Measurements from ENCODE around the gene CPSF4L. TPM values are rescaled to one million over a fixed set of nuclear protein-coding genes. Genes with fewer than 3 reads are reported as not detected.

CPSF4L gene
- total RNA-seq, 1 donor from 2014 or later, result not detected

DNA sequence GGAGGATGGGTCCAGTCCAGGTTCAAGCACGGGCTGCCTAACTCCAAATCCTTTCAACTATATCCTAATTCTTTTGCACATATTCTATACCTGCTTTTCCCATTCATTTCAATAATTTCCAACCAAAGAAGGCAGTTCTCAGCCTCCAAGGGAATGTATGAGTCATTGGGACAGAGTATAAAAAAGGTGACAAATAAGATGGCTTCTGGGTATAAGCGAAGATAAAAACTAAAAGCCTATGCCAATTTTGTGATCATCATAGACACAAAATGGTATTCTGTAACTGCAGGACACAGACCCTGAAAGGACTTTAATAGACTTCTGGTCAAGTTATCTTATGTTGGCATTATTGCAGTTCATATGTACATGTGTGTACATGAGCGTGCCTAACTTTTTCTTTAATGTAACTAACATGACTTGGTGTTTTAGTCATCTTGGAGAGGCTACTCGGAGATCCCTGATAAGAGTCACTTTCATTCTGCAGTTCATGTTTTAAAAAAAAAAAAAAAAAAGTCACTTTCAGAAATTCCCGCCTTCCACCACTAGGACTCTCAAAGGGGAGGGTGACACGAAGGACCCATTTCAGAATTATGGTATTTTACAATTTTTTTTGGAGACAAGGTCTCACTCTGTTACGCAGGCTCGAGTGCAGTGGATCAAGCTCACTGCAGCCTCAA is 51.5 kb downstream of the CPSF4L start:
- intact Hi-C loops (cut with micrococcal nuclease), result loop anchor here (2.0 kb wide), 2 partner anchors 17 to 23 kb away; partner anchors contain the start of gene COG1
- Mint-ChIP-seq H3K27ac (peak overlapping the region; percentile 67), H3K4me3 (no peak overlapping the region), H3K4me1 (ENCODE audit: low read depth) (peaks cover 33% of the 10 kb centered on the region), H3K27me3 (ENCODE audit: insufficient read depth) (no peaks in the 10 kb centered on the region), H3K9me3 (no peaks in the 10 kb centered on the region), H3K36me3 (ENCODE audit: low read depth) (peaks cover 37% of the 10 kb centered on the region)
- DNase-seq (ENCODE audit: low spot score), result no peak

DNA sequence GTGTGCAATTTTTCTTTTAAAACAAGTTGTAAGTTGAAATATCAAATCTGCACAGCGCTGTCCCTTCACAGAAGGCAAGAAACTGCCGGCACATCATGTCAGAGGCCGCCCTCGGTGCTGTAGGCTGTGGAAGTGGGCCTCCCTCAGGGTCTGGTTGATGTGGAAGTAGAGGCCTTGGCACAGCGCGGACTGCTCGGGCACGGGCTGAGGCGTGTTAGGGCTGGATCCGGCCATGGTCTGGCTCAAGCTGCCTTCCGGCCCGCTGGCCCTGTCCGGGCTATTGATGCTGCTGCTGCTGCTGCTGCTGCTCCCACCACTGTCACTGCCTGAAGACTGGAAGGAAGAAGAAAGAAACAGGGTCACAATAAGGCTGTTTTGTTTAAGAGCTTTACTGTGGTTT is 52.2 kb downstream of the CPSF4L start:
- peaks cover 35% of the 10 kb centered on the region for H3K4me1 Mint-ChIP-seq (ENCODE audit: low read depth)
- no peaks in the 10 kb centered on the region for H3K27me3 Mint-ChIP-seq (ENCODE audit: insufficient read depth)
- DNase-seq (ENCODE audit: low spot score), result no peak
- peaks cover 37% of the 10 kb centered on the region for H3K36me3 Mint-ChIP-seq (ENCODE audit: low read depth)
- H3K27ac Mint-ChIP-seq, result no peak overlapping the region
- no peaks in the 10 kb centered on the region for H3K9me3 Mint-ChIP-seq
- no peak overlapping the region for H3K4me3 Mint-ChIP-seq
- intact Hi-C loops (cut with micrococcal nuclease), result no loop called here

DNA sequence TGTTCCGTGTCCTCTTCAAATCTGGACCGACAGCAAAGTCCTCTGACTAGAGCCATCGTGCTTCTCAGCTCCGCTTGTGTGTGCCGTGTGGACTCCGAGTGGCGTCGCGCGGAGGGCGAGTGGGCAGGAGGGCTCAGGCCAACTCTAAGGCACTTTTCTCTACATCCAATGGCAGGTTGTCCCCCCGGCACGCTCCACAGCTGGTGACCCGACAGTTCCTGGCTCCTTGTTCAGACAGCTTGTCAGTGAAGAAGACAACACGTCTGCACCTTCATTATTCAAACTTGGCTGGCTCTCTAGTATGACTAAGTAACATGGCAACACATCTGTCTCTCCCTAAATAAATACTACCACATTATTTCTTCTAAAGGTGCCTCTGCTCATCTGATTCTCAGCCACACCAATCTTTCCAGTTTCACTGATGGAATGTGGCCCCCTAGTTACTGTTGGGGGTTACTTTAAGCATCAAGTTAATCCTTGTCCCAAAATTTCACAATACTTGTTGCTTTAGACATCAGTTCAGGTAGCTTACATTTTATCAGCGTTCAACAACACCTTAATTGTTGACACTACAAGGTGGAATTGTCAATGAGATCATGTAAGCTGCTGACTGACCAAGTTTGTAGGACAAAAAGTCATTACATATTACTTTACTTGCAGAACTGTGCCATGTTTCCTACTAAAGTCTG is 53.4 kb downstream of the CPSF4L start:
- peak overlapping the region; percentile 1 for H3K27ac Mint-ChIP-seq
- DNase-seq (ENCODE audit: low spot score), result no peak
- H3K27me3 Mint-ChIP-seq (ENCODE audit: insufficient read depth), result no peaks in the 10 kb centered on the region
- intact Hi-C loops (cut with micrococcal nuclease), result no loop called here
- no peaks in the 10 kb centered on the region for H3K9me3 Mint-ChIP-seq
- no peak overlapping the region for H3K4me3 Mint-ChIP-seq
- peaks cover 40% of the 10 kb centered on the region for H3K4me1 Mint-ChIP-seq (ENCODE audit: low read depth)
- peaks cover 46% of the 10 kb centered on the region for H3K36me3 Mint-ChIP-seq (ENCODE audit: low read depth)

DNA sequence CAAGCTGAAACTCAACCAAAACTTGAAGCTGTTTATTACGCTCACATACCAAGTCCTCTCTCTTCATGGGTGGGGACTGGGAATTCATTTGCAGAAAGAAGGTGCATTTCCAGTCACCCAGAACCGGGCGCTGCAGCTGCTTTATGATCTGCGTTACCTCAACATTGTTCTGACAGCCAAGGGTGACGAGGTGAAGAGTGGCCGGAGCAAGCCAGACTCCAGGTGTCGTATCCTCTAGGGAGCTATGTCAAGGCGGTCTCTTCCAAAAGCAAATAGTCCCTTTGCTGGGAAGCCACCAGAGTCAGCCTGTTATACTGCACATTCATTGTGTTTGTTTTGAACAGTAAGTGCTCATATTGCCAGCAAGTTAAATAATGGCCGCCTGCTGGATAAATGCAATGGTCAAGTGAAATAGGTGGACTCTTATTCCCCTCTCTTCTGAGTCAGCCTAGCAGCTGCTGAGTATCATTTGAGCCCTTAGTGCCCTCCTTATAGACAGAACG is 56.2 kb downstream of the CPSF4L start:
- Mint-ChIP-seq H3K36me3 (ENCODE audit: low read depth) (peaks cover 57% of the 10 kb centered on the region), H3K4me1 (ENCODE audit: low read depth) (peaks cover 33% of the 10 kb centered on the region), H3K27me3 (ENCODE audit: insufficient read depth) (no peaks in the 10 kb centered on the region), H3K27ac (no peak overlapping the region), H3K9me3 (no peaks in the 10 kb centered on the region), H3K4me3 (no peak overlapping the region)
- DNase-seq (ENCODE audit: low spot score), result no peak
- intact Hi-C loops (cut with micrococcal nuclease), result no loop called here

DNA sequence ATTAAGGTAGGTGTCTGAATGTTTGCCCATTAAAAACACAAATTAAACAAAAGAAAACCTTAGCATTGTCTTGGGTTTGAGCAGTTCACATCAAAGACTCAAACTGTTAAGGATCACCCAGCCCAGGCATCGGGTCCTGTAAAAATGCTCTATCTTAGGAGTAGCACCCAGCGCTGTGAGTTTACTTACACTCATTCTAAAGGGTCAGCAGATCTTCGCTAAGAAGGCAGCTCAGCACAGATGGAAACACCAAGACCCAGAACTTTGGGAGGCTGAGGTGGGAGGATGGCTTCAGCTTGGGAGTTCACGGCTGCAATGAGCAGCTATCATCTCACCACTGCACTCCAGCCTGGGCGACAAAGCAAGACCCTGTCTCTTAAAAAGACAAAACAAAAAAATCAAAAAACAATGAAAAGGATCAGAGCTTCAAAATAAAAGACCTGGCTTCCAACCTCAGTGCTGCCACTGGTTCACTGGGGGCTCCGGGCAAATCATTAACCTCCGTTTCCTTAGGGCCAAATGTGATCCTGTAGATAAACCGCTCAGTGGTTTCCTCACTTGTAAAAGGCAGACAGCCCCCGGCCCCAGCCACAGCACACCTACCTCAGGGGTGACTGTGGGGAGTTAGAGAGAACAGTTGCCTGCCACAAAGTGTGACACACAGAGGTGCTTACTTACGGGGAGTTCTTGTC is 57.7 kb downstream of the CPSF4L start:
- Mint-ChIP-seq H3K36me3 (ENCODE audit: low read depth) (peaks cover 64% of the 10 kb centered on the region), H3K27me3 (ENCODE audit: insufficient read depth) (no peaks in the 10 kb centered on the region), H3K4me3 (no peak overlapping the region), H3K27ac (peak overlapping the region; percentile 25), H3K9me3 (no peaks in the 10 kb centered on the region), H3K4me1 (ENCODE audit: low read depth) (peaks cover 21% of the 10 kb centered on the region)
- intact Hi-C loops (cut with micrococcal nuclease), result no loop called here
- DNase-seq (ENCODE audit: low spot score), result no peak

DNA sequence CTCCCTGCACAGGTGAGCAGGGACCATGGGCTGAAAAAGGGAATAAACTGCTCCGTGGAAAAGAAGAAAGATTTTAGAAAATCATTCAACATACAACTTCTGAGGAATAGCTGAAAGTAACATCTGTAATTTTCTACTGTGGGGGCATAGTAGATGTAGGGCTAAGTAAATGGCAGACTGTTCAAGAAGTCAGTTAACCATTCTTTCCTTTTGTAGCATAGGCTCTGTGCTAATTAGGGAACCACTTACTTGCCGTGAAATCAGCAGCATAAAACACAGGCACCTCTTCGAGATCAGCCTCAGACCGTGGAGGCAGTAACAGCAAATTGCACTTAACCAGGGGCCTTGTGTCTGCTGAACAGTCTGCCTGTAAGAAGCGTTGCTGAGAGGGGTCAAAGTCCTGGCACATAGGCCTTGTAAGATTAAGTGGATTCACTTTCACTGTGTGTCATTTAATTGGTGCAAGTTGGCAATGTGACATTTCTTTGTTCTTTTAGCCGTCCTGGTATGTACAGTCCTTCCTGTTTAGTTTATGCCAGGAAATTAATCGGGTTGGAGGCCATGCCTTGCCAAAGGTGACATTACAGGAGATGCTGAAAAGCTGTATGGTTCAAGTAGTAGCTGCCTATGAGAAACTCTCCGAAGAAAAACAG is 58.4 kb downstream of the CPSF4L start:
- Mint-ChIP-seq H3K4me3 (no peak overlapping the region), H3K36me3 (ENCODE audit: low read depth) (peaks cover 64% of the 10 kb centered on the region), H3K27me3 (ENCODE audit: insufficient read depth) (no peaks in the 10 kb centered on the region), H3K4me1 (ENCODE audit: low read depth) (peaks cover 21% of the 10 kb centered on the region), H3K9me3 (no peaks in the 10 kb centered on the region), H3K27ac (peak overlapping the region; percentile 25)
- intact Hi-C loops (cut with micrococcal nuclease), result no loop called here
- DNase-seq (ENCODE audit: low spot score), result no peak

DNA sequence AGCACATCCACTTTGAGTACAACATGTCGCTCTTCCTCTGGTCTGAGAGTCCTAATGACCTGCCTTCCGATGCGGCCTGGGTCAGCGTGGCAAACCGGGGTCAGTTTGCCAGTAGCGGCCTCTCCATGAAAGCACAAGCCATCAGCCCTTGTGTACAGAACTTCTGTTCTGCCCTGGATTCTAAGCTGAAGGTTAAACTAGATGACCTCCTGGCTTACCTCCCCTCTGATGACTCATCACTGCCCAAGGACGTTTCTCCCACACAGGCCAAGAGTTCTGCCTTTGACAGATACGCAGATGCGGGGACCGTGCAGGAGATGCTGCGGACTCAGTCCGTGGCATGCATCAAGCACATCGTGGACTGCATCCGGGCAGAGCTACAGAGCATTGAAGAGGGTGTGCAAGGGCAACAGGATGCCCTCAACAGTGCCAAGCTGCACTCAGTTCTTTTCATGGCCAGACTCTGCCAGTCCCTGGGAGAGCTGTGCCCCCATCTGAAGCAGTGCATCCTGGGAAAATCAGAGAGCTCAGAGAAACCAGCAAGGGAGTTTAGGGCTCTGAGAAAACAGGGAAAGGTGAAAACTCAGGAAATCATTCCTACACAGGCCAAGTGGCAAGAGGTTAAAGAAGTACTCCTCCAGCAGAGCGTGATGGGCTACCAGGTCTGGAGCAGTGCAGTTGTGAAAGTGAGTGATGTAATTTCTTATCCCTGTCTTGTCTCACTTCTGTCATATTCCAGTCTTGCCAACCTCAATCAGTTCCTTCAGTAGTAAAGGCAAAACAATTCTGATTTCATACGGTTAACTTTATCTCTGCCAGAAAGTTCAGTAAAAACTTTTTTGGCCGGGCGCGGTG is 60.2 kb downstream of the CPSF4L start:
- H3K27me3 Mint-ChIP-seq (ENCODE audit: insufficient read depth), result no peaks in the 10 kb centered on the region
- H3K27ac Mint-ChIP-seq, result no peak overlapping the region
- DNase-seq (ENCODE audit: low spot score), result no peak
- peaks cover 21% of the 10 kb centered on the region for H3K4me1 Mint-ChIP-seq (ENCODE audit: low read depth)
- intact Hi-C loops (cut with micrococcal nuclease), result no loop called here
- no peak overlapping the region for H3K4me3 Mint-ChIP-seq
- H3K9me3 Mint-ChIP-seq, result no peaks in the 10 kb centered on the region
- H3K36me3 Mint-ChIP-seq (ENCODE audit: low read depth), result peaks cover 62% of the 10 kb centered on the region

DNA sequence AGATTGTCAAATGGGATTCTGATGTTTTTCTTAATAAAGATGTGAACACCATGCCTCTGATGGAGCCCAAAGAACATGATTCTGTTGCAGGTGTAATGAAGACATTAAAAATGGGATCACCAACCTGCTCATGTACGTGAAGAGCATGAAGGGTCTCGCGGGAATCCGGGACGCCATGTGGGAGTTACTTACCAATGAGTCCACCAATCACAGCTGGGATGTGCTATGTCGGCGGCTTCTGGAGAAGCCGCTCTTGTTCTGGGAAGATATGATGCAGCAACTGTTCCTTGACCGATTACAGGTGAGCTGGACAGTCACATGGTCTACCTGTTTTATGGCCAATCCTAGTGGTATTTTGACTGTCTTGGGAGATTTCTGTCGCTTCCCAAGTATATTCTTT is 61.2 kb downstream of the CPSF4L start:
- DNase-seq (ENCODE audit: low spot score), result no peak
- H3K27me3 Mint-ChIP-seq (ENCODE audit: insufficient read depth), result no peaks in the 10 kb centered on the region
- peaks cover 21% of the 10 kb centered on the region for H3K4me1 Mint-ChIP-seq (ENCODE audit: low read depth)
- H3K9me3 Mint-ChIP-seq, result no peaks in the 10 kb centered on the region
- H3K4me3 Mint-ChIP-seq, result no peak overlapping the region
- intact Hi-C loops (cut with micrococcal nuclease), result no loop called here
- H3K27ac Mint-ChIP-seq, result no peak overlapping the region
- H3K36me3 Mint-ChIP-seq (ENCODE audit: low read depth), result peaks cover 60% of the 10 kb centered on the region

DNA sequence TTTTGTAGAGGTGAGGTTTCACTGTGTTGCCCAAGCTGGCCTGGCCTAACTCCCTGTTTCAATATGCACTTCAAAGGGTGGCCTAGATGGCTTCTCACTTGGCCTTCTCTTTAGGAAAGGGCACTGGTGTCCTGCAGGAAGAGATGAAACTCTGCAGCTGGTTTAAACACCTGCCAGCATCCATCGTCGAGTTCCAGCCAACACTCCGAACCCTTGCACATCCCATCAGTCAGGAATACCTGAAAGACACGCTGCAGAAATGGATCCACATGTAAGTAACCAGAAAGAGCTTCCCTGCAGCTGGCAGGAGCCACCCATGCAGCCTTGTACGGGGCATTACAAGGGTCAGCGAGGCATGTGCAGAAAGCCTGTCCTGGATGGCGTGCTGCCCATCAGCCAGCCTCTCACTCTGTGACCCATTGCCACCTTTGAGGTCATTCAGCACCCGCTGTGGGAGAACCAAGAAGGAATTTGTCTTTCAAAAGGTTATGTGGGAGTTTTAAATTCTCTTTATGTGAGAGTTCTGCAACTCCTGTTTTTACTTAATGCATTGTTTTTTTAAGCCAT is 61.8 kb downstream of the CPSF4L start:
- intact Hi-C loops (cut with micrococcal nuclease), result loop anchor here (10.0 kb wide), 1 partner anchor 335 kb away; no protein-coding TSS in a partner anchor
- Mint-ChIP-seq H3K27me3 (ENCODE audit: insufficient read depth) (no peaks in the 10 kb centered on the region), H3K9me3 (no peaks in the 10 kb centered on the region), H3K36me3 (ENCODE audit: low read depth) (peaks cover 58% of the 10 kb centered on the region), H3K4me3 (no peak overlapping the region), H3K4me1 (ENCODE audit: low read depth) (peaks cover 18% of the 10 kb centered on the region), H3K27ac (no peak overlapping the region)
- DNase-seq (ENCODE audit: low spot score), result no peak

DNA sequence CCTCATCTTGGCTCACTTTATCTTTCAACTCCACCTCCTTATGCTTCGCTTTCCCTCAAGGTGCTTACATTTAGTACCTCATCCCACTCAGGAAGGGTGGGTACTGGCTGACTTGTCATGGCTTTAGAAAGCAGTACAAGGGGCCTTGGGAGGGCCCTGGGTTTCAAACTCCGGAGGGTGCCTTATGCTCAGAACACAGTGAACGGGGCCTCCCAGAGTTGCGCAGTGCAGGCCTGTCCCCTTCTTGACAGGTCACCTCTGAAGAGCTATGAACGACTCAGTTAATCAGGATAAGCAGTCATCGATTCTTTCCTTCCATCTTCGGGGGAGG is 62.8 kb downstream of the CPSF4L start:
- Mint-ChIP-seq H3K9me3 (no peaks in the 10 kb centered on the region), H3K4me3 (no peak overlapping the region), H3K27me3 (ENCODE audit: insufficient read depth) (no peaks in the 10 kb centered on the region), H3K4me1 (ENCODE audit: low read depth) (peaks cover 19% of the 10 kb centered on the region), H3K36me3 (ENCODE audit: low read depth) (peaks cover 55% of the 10 kb centered on the region), H3K27ac (no peak overlapping the region)
- intact Hi-C loops (cut with micrococcal nuclease), result loop anchor here (10.0 kb wide), 1 partner anchor 334 kb away; no protein-coding TSS in a partner anchor
- no peak for DNase-seq (ENCODE audit: low spot score)

Measured in activated T-helper 1 cell treated with anti-CD3 and anti-CD28 coated beads, Interleukin-12 subunit alpha, Interleukin-12 subunit beta, Interleukin-2, Interleukin-4 antibody, amounts not matched to agents 30 ng/mL and 10 ng/mL and 1 ng/mL, durations not matched to agents 14 hours and 24 hours and 36 hours (primary cell).